Stimulated activated CD8-positive, alpha-beta memory T cell treated with anti-CD3 and anti-CD28 coated beads, Interleukin-7, amount 100 ng/mL, for 24 hours (primary cell): Measurements from ENCODE around the gene MIB1.

Experiments used
- DNase-seq: peaks from one replicate; pipeline ENCODE4 v3.0.0-alpha.2; 2020; ENCODE audit warnings: low read depth

Gene MIB1

DNA sequence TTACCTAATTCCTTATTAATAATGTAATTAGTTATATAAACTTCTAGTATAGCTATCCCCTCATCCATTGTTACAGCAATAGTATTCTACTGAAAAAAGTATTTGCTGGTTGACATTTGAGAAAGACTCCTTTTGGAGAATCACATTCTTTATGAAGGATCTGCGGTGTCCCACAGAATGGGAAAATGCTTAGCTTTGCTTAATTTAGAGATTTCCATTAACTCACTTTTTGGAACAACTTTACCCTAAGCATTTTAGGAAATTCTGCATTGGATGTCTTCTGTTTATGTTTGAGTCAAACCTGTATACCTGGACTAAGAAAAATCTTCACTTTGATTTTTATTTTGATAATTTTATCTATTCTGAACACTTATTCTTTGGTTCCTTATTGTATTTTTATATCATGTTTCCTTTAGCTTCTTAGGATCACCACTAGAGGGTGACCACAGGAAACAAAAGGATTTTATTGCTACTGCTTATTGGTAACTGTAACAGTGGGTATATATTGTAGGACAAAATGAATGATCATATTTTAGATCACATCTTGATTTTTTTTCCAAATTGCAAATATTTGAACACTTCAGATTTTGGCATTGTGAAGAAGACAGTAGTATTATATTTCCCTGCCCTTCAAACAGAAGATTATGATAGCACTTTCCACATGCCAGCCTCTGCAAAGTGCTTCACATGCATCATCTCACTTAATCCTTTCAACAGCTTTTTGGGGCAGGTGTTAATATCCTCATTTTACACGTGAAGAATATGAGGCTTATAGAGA is 79.6 kb downstream of the MIB1 start:
- no peak for DNase-seq

DNA sequence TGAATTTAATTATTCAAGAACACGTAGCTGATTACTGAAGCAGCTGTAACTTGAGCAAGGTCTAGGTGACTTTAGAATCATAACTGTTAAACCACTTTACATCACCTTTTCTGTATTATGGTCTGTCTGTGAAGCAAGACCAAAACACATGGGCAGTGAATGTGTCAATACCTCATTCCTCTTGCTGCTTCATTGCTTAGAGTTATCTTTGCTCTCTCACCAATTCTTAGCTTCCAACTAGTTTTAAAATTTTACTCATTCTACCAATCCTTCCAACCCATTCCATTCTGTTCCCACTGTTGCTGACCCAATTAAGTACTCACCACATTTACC is 80.2 kb downstream of the MIB1 start:
- DNase-seq, result no peak

DNA sequence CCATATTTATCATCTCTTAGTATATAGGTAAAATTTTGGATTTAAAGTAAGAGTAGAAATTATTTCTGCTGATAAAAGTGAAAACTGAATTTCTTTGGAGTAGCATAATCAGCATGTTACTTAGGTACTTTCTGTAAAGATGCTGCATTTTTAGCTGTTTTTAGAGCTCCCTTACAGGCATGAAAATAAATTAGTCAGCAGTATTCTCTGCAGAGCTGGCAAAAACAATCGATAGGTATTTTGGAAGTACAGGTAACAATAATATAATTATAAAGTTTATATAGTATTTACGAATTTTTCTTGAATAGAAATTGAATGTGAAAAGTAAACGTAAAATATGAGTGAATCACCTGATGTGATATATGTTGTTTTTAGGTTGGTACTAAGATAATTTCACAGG is 83.3 kb downstream of the MIB1 start:
- DNase-seq, result no peak

- no peak for DNase-seq
These were observed 85.6 kb downstream of the MIB1 start for GRCh38 chr18:21826196-21826595.

DNA sequence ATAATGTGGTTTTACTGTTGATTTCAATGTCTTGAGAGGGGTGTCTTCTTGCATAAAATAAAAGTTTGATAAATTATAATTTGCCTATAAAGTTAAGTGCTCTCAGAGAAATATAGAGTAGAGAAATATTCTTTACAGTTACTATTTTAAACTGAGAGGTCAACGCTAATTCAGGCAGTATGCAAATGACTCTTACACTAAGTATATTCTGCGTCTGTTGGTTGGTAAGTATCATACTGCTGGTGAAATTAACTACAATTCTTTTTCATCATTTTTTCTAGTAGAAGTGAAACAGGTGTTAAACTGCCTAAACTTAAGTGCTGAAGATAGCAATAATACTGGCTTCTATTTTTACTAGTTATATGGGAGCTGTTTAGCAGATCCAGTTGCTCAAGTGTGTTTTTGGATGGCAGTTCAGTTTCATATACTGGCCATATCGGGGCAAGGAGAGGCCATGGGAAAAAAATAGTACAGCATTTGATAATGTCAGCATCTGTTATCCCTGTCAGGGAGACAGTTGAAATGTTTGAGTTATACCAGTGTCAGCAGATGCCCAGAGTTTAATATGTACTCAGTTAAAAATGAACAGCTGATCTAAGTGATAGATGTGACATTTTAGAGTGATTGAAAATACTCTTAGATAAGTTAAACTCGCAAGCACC is 86.2 kb downstream of the MIB1 start:
- no peak for DNase-seq

DNA sequence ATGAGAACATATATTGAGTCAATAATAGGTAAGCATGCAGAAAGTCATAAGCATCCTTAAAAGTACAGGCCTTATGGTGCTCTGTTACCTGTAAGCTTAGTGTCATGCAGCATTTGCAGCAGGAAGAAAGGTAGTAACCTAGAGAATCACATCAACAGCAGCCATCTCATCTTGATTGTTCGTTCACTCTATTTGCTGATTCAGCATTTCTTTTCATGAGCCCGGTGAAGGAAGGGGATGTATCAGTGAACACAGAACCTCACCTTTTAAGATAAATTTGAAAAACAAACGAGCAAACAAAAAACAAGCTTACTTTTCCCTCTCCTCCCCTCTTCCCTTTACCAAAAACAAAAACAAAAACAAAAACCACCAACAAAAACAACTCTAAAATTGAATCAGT is 89.9 kb downstream of the MIB1 start:
- no peak for DNase-seq

DNA sequence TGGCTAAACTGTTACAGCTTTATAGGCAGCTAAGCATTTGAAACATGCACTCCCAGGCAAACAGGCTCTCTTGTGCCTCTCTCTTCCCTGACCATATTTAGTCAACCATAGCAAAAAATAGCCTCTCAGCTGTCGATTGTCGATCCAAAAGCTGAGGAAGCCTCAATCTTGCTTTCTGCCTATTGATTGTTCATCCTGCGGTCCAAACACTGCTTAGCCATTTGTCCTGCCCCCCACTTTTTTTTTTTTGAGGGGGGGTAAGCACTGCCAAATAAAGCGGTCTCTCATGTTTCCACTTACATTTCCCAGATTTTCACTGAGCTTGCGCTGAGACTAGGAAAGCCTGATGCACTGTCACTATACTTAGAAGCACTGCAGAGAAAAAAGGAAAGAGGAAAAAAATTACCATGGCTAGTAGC is 90.8 kb downstream of the MIB1 start:
- DNase-seq, result no peak

DNA sequence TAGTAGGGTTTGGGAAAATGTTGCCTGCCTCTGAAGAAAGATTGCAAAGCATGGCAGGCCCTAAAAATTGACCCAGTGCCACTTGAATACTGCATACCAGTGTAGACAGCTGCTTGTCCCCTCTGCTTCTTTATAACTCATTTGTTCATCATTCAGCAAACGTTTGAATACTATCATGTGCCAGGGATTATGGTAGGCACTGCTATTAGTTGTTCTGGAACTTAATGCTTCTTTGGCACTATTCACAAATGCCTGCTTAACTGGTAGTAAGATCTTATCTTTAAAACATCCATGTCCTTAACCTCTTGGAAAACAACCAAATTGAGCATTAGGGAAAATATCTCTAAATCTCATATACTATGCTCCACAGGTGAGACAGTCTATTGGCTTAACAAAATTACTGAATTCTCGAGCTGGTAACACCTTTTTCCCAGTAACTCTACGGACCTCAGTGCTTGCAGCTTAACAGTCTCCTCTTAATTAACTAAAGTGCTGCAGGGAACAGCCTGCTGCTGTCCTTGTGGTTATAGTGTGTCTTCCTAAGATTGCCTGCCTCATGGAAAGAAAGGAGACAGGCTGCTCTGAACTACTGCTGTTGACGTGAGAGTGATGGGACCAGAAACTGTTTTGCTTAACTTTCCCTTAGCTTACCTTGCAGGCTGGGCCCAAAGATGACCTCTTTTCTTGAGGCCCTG is 93.2 kb downstream of the MIB1 start:
- DNase-seq, result no peak

DNA sequence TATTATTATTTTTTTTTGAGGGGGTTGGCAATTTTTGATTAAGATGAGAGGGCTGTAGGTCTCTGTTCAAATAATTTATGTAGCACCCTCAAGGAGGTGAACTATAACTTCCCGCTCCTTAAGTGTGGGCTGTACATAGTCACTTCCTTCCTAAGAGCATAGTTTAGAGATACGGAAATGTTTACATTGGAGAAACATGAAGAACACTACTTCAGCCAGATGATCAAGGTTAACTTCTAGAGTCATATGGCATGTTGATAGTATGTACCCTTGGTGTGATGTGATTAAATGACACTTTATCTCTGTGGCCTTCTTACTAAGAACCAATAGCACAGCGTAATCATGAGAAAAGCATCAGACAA is 93.7 kb downstream of the MIB1 start:
- no peak for DNase-seq

GRCh38 chr18:21841570-21841969 is 101.0 kb downstream of the MIB1 start:
- no peak for DNase-seq

DNA sequence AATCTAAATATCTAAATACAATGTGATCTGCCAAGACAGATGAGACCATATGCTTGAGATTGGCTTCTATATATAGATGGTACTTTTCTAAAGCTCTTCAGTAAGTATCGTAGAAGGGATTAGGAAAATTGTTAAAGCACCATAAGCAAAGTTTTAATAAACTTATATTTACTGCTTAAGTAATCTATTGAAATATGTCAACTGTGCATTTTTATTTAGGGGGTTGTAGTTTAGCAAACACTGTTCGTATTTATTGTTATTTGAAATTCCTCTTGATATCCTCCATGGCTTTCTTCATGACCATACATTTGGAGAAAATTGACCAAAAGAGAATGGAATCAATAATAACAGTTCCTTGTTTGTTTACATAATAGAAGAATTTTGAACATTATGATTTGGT is 102.7 kb downstream of the MIB1 start:
- no peak for DNase-seq

DNA sequence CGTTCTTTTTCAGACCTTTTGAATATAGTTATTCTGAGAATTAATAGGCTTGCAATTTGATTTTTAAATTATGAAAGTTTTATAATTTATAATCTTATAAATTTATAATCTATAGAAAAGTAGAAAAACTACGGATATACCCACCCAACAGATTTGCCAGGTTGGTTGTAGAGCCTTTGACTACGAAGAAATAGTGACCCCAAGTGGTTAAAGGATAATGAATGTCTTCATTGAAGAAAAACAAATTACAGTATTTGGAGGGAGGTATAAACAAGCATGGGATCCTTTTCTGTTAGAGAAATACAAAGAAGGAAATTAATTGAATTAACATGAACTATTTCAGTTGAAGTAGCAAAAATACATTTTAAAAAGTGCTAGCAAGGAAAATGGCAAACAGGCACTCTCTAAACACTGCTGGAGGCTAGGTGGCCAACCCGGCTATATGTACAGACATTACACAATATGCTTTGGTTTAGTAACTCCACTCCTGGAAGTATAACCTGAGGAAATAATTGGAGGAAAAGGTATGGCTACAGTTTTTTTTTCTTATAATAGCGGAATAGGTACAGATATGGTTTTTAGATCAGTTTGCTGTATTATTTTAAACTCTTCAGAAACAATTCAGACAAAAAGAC is 110.9 kb downstream of the MIB1 start:
- no peak for DNase-seq

GRCh38 chr18:21853016-21853415 is 112.4 kb downstream of the MIB1 start:
- DNase-seq, result no peak

- no peak for DNase-seq
These were observed 113.4 kb downstream of the MIB1 start for GRCh38 chr18:21853775-21854552.

DNA sequence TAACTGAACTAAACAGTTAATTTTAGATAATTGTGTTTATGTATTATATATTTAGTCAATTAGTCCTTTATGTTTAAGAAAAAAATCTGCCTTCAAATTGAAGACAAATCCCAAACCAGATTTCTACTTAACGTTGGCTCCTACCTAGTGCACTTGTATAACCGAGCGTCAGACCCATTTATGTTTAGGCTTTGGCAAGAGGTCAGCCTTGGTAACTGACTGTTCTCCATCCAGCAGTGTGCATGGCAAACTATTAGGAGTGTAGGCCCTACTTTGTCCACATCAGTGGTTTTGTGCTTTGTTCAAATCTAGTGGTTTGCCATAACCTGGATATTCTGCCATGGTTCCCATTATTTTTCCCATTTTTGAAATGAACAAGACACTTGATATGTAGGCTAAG is 114.8 kb downstream of the MIB1 start:
- no peak for DNase-seq

DNA sequence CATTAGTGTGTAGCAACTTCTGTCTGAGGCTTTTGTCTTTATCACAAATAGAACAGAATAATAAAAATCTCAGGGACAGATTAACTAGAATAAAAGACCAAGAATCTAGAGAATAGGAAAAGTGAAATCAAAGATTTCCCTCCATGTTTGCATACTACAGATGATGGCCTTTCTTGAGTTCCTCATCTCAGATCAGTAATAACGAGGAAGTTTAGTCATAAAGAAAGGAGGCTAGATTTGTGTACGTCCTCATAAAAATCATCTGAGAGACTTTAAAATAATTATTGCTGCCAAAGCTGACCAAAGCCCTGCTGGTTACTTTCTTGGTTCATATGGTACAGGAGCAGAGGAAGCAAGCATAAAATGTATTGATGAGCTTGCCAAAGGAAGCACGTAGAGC is 117.3 kb downstream of the MIB1 start:
- no peak for DNase-seq

DNA sequence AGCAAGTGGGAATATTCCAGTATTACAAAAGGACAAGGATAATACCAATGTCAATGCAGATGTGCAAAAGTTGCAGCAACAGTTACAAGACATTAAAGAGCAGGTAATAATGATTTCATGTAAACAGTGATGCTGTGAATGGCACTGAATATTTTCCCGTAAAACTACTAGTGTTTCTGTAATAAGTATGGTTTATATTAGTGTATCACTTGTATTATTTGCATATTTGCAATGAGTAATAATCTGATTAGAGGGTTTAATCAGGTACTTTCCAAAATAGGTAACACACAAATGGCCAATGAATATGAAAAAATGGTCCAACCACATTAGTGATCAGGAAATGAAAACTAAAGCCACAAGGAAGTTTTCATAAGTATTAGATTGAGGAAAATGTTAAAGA is 118.0 kb downstream of the MIB1 start:
- no peak for DNase-seq

- DNase-seq, result no peak
These were observed 123.8 kb downstream of the MIB1 start for GRCh38 chr18:21864386-21864785.

- no peak for DNase-seq
These were observed 124.5 kb downstream of the MIB1 start for GRCh38 chr18:21865043-21865442.

DNA sequence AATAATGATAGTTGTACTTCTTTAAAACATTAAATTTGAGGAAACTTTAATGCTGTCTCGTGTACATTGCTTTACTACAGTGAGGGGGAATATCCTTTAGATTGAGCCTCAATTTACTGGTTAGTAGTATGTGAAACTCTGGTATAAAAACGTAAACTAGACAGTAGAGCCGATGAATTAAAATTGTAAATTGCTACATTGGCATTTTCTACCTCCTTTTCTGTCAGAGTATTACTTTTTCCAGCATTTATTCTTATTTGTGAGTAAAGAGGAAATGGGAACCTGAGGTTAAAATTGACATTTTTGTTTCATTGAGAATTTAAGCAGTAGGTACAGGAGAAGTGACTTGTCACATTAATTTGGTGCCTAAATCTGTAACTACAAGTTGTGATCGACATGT is 128.2 kb downstream of the MIB1 start:
- no peak for DNase-seq

DNA sequence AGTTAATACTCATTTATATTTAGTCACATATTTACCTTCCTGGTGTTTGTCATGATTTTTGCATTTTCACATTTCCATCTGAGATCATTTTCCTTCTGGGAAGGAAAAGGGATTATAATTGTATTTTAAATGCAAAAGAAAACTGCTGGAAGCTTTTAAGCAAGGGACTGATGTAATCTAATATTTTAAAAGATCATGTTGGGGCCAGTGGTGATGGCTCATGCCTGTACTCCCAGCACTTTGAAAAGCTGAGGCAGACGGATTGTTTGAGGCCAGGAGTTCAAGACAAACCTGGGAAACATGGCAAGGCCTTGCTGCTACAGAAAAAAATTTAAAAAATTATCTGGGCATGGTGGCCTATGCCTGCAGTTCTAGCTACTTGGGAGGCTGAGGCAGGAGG is 149.0 kb downstream of the MIB1 start:
- no peak for DNase-seq
